HEK293 (cell line): ENCODE data around the gene ANXA2.

Source experiments
- ZNF121 ChIP-seq: fragments of 450-650 bp; formaldehyde crosslinking; IDR thresholded peaks from 2 replicates; pipeline ENCODE4 v1.5.1; 2016; ENCODE audit warnings: missing biosample characterization, missing genetic modification characterization
- ZNF324 ChIP-seq: fragments of 450-650 bp; formaldehyde crosslinking; IDR thresholded peaks from 2 replicates; pipeline ENCODE4 v1.5.1; 2016; ENCODE audit warnings: missing biosample characterization, missing genetic modification characterization

DNA sequence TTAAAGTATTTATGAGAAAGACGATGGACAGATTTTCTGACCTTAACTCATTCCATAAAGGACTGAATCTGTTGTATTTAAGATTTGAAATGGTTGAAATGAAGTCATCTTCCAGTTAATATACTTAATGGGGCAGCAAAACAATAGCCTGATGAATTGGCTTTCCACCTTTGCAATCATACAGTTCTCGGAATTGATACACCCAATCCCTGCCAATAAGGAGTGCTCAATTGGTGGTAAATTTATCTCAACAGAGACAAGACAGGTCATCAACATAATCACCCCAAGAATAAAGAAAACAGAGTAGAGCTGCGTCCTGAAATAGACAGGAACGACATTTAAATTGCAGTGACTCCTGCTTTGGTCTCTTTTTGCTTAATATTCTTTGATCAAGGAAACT, 11.2 kb downstream of the ANXA2 start:
- no peak for TF ChIP-seq ZNF121
- no peak for TF ChIP-seq ZNF324
